GM12878 (cell line): ENCODE data around the gene ABT1. TPM values are rescaled to one million over a fixed set of nuclear protein-coding genes. Genes with fewer than 3 reads are reported as not detected.
A peak's percentile ranks its signal among the peaks of the same experiment; 100 is the strongest.

Experiments used
- ATAC-seq: fragments of 200-7000 bp; cut with Tn5 transposase; 3 replicates; pipeline ENCODE4 v1.9.1; 2020; ENCODE audit warnings: mild to moderate bottlenecking, moderate library complexity
- BruUV-seq: library from RNA; stranded (reverse); fragments of 400-500 nt; replicated peaks from 2 replicates; lab custom pipeline; 2021; lab: Mats Ljungman, UMichigan
- CTCF ChIA-PET: fragments of 300-600 bp; sonication (Branson Sonifier 250); formaldehyde crosslinking; extraction: SDS; loops from one replicate; lab custom pipeline; 2021; ENCODE audit warnings: inconsistent platforms; lab: Yijun Ruan, JAX
- POLR2A ChIA-PET: fragments of 350-600 bp; formaldehyde crosslinking; extraction: SDS; loops from one replicate; lab custom pipeline; 2021; ENCODE audit warnings: inconsistent platforms; lab: Charles Lee
- RAD21 ChIA-PET: fragments of 300-600 bp; sonication (Branson Sonifier 250); formaldehyde crosslinking; loops from one replicate; lab custom pipeline; 2023; ENCODE audit warnings: antibody characterized with exemption; ENCODE audit not compliant: unreplicated experiment; lab: Charles Lee
- SMC1A ChIA-PET: fragments of 300-600 bp; sonication (Branson Sonifier 250); formaldehyde crosslinking; loops from one replicate; lab custom pipeline; 2023; ENCODE audit not compliant: unreplicated experiment, uncharacterized antibody; lab: Charles Lee
- DNase-seq: peaks from one replicate; pipeline ENCODE4 v3.0.0-alpha.2; 2011; ENCODE audit warnings: low read depth, low spot score
- FAIRE-seq: peaks from 3 replicates; lab custom pipeline; 2011; peaks lifted over from hg19 to GRCh38; lab: Jason Lieb, UNC
- H2AFZ ChIP-seq: 2 replicates; pipeline ENCODE4 v1.6.0; 2011; ENCODE audit warnings: low read depth, low read length, control low read depth; ENCODE audit not compliant: control insufficient read depth
- H3K27ac ChIP-seq: 2 replicates; pipeline ENCODE4 v1.5.1; 2011; ENCODE audit warnings: control low read depth; ENCODE audit not compliant: control insufficient read depth, insufficient read depth
- H3K27me3 ChIP-seq, 2 experiments: replicated peaks in 1 of 2; 2 replicates each; pipeline versions ENCODE4 v1.6.0 to v1.6.1; 2011; ENCODE audit warnings: low read length in 1 of 2; ENCODE audit not compliant: control insufficient read depth in 2 of 2, insufficient read depth in 2 of 2
- H3K36me3 ChIP-seq, 2 experiments: 2 replicates each; pipeline ENCODE4 v1.5.1; 2011; ENCODE audit warnings: low read length in 1 of 2; ENCODE audit not compliant: control insufficient read depth in 2 of 2, insufficient read depth in 2 of 2
- H3K4me1 ChIP-seq: 2 replicates; pipeline ENCODE4 v1.6.1; 2011; ENCODE audit warnings: mild to moderate bottlenecking, low read length, moderate library complexity, mixed read lengths; ENCODE audit not compliant: control insufficient read depth, insufficient read depth
- H3K4me2 ChIP-seq: 2 replicates; pipeline ENCODE4 v1.6.0; 2011; ENCODE audit warnings: control low read depth; ENCODE audit not compliant: control insufficient read depth, insufficient read depth
- H3K4me3 ChIP-seq: fragments of 200-600 bp; sonication (generic); 2 replicates; pipeline ENCODE4 v1.5.1; 2016
- H3K79me2 ChIP-seq: 2 replicates; pipeline ENCODE4 v1.6.0; 2011; ENCODE audit warnings: low read length; ENCODE audit not compliant: control insufficient read depth, insufficient read depth
- H3K9ac ChIP-seq: 2 replicates; pipeline ENCODE4 v1.8.0; 2011; ENCODE audit warnings: low read length, control low read depth, mixed read lengths; ENCODE audit not compliant: control insufficient read depth, insufficient read depth
- H3K9me3 ChIP-seq: replicated peaks from 3 replicates; pipeline ENCODE4 v1.5.1; 2011; ENCODE audit warnings: mild to moderate bottlenecking, low read length; ENCODE audit not compliant: control insufficient read depth, insufficient read depth
- H4K20me1 ChIP-seq: 2 replicates; pipeline ENCODE4 v1.6.0; 2011; ENCODE audit not compliant: control insufficient read depth, insufficient read depth
- ATF7 ChIP-seq: fragments of 450-650 bp; IDR thresholded peaks from 2 replicates; pipeline ENCODE4 v1.6.1; 2016; ENCODE audit warnings: low read depth, mild to moderate bottlenecking
- DPF2 ChIP-seq: fragments of 450-650 bp; IDR thresholded peaks from 2 replicates; pipeline ENCODE4 v1.6.1; 2017; ENCODE audit warnings: mild to moderate bottlenecking
- HCFC1 ChIP-seq: fragments of 150-350 bp; IDR thresholded peaks from 2 replicates; pipeline ENCODE4 v1.6.1; 2014; ENCODE audit warnings: low read length
- NFXL1 ChIP-seq: fragments of 450-650 bp; IDR thresholded peaks from 2 replicates; pipeline ENCODE4 v1.6.1; 2017; ENCODE audit warnings: antibody characterized with exemption, mild to moderate bottlenecking, borderline replicate concordance
- PML ChIP-seq: IDR thresholded peaks from 2 replicates; pipeline ENCODE4 v1.6.1; 2012; ENCODE audit warnings: low read length, inconsistent platforms
- RUNX3 ChIP-seq: IDR thresholded peaks from 2 replicates; pipeline ENCODE4 v1.6.1; 2012; ENCODE audit warnings: low read length, inconsistent platforms
- SREBF1 ChIP-seq: IDR thresholded peaks from 2 replicates; pipeline ENCODE4 v1.6.1; 2012; ENCODE audit warnings: mild to moderate bottlenecking, low read length
- SREBF2 ChIP-seq: IDR thresholded peaks from 2 replicates; pipeline ENCODE4 v1.6.1; 2012; ENCODE audit warnings: mild to moderate bottlenecking, low read length
- STAT1 ChIP-seq: fragments of 450-650 bp; conservative IDR thresholded peaks from 2 replicates; pipeline ENCODE4 v1.6.1; 2014; ENCODE audit warnings: antibody characterized with exemption, mild to moderate bottlenecking
- TARDBP ChIP-seq: IDR thresholded peaks from 2 replicates; pipeline ENCODE4 v1.6.1; 2016; ENCODE audit warnings: borderline replicate concordance
- TCF12 ChIP-seq: IDR thresholded peaks from 2 replicates; pipeline ENCODE4 v1.6.1; 2011; ENCODE audit warnings: low read depth, mild to moderate bottlenecking, low read length
- YY1 ChIP-seq: IDR thresholded peaks from 2 replicates; pipeline ENCODE4 v1.6.1; 2011; ENCODE audit warnings: low read depth, mild to moderate bottlenecking, low read length
- ZNF24 ChIP-seq: fragments of 450-650 bp; IDR thresholded peaks from 2 replicates; pipeline ENCODE4 v1.6.1; 2017; ENCODE audit warnings: antibody characterized with exemption, mild to moderate bottlenecking
- ZSCAN29 ChIP-seq: fragments of 450-650 bp; IDR thresholded peaks from 2 replicates; pipeline ENCODE4 v1.6.1; 2017; ENCODE audit warnings: mild to moderate bottlenecking, moderate library complexity
- WGBS: methylation state at CpG from one replicate; pipeline ENCODE4 v1.1.6; 2016; ENCODE audit warnings: low lambda C conversion rate; ENCODE audit not compliant: insufficient replicate concordance, insufficient coverage; ENCODE audit errors: missing lambda C conversion rate; 5-methylcytosine and 5-hydroxymethylcytosine counted together
- in situ Hi-C: fragments of 300-500 bp; cut with MboI; formaldehyde crosslinking; loops from 9 replicates; pipeline ENCODE4 v1.14.3; 2018; ENCODE audit warnings: mixed read lengths
- intact Hi-C: fragments of 100-400 bp; cut with micrococcal nuclease; formaldehyde crosslinking; loops from one replicate; pipeline ENCODE4 v1.14.2; 2022; ENCODE audit not compliant: unreplicated experiment
- polyA plus RNA-seq, 11 experiments: library from polyadenylated mRNA; depleted of rRNA in 4 of 11; unstranded in 6 of 11; stranded (reverse) in 5 of 11; fragments of >200 nt; fragmentation: Nextera tagmentation in 4 of 11; fragmentation: Illumina TruSeq in 1 of 11; extraction: Ambion mirVana in 4 of 11; extraction: Trizol in 1 of 11; gene quantifications; 1 replicate in 1 of 11; 2 replicates in 10 of 11; pipeline versions ENCODE4 v1.2.1 to v1.2.3, GENCODE V29; 2011 to 2016; ENCODE audit warnings: inconsistent platforms in 2 of 11, missing spikeins in 2 of 11, low read depth in 1 of 11
- total RNA-seq, 4 experiments: library from RNA; depleted of rRNA in 3 of 4; stranded (reverse); fragments of >200 nt in 3 of 4; fragmentation: Illumina TruSeq in 1 of 4; extraction: Trizol in 1 of 4; gene quantifications; 2 replicates each; pipeline versions ENCODE4 v1.2.1 to v1.2.3, GENCODE V29; 2013 to 2021
- TF ChIP-seq, protein P1 (sequence below): IDR thresholded peaks from 2 replicates; pipeline ENCODE4 v1.6.1; 2012; ENCODE audit warnings: low read length, inconsistent platforms

The ABT1 gene
- total and polyA plus RNA-seq, 10 of the 15 experiments (the other 5 are each of a cell fraction or from before 2014, with no cell fraction given), result 8.4 to 43.5 (median 28.2) TPM

DNA sequence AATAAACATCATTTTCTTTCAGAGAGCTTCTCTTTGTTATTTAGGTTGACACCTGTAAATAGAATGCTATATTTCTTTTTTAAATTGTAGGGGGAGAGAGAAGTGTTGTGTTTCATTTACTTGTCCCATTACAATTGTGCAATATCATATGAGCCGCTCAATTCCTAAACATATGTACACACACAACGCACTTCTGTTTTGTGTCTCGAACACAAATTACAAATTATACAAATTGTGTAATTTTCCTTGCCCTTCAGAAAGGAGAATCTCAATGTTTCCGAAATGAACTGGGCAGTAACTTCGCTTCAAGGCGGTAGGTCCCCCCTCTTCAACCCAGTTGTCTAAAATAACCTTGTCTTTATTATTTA lies 2.6 kb upstream of the ABT1 start:
- TF ChIP-seq NFXL1 (no peak), HCFC1 (no peak), PML (no peak)
- POLR2A ChIA-PET, result interaction anchor here (1.1 to 2.5 kb wide), 3 partner anchors 15 to 25 kb away, joined by 3 to 8 read pairs (median 4); no protein-coding TSS in a partner anchor
- ATAC-seq (no peak), DNase-seq (no peak), FAIRE-seq (no peak)
- Histone ChIP-seq H2AFZ (no peak overlapping the region), H4K20me1 (no peaks in the 10 kb centered on the region), H3K9ac (no peak overlapping the region), H3K4me2 (no peak overlapping the region), H3K27ac (no peak overlapping the region), H3K79me2 (peaks cover 21% of the 10 kb centered on the region), H3K4me1 (peaks cover 13% of the 10 kb centered on the region), H3K36me3 (peaks cover 1 to 7% of the 10 kb centered on the region in 2 experiments; a peak in 1 of 4 replicates), H3K27me3 (no peaks in the 10 kb centered on the region), H3K9me3 (no peaks in the 10 kb centered on the region), H3K4me3 (no peak overlapping the region)
- CTCF ChIA-PET, result interaction anchor here (1.1 to 8.7 kb wide), 9 partner anchors 9 to 417 kb away, joined by 3 to 267 read pairs (median 8); no protein-coding TSS in a partner anchor
- RAD21 ChIA-PET, result interaction anchor here (1.4 to 3.4 kb wide), 4 partner anchors 19 to 253 kb away, joined by 3 to 64 read pairs (median 14); no protein-coding TSS in a partner anchor
- intact Hi-C loops (loop anchor here (2.0 to 10.0 kb wide), 3 partner anchors 57 to 419 kb away; no protein-coding TSS in a partner anchor), in situ Hi-C loops (no loop called here)
- BruUV-seq, result no TSS peak
- SMC1A ChIA-PET, result interaction anchor here (0.7 to 8.3 kb wide), 7 partner anchors 10 to 263 kb away, joined by 3 to 170 read pairs (median 10); no protein-coding TSS in a partner anchor
- 61% methylated on average over 6 of the region's 6 CpGs for WGBS

DNA sequence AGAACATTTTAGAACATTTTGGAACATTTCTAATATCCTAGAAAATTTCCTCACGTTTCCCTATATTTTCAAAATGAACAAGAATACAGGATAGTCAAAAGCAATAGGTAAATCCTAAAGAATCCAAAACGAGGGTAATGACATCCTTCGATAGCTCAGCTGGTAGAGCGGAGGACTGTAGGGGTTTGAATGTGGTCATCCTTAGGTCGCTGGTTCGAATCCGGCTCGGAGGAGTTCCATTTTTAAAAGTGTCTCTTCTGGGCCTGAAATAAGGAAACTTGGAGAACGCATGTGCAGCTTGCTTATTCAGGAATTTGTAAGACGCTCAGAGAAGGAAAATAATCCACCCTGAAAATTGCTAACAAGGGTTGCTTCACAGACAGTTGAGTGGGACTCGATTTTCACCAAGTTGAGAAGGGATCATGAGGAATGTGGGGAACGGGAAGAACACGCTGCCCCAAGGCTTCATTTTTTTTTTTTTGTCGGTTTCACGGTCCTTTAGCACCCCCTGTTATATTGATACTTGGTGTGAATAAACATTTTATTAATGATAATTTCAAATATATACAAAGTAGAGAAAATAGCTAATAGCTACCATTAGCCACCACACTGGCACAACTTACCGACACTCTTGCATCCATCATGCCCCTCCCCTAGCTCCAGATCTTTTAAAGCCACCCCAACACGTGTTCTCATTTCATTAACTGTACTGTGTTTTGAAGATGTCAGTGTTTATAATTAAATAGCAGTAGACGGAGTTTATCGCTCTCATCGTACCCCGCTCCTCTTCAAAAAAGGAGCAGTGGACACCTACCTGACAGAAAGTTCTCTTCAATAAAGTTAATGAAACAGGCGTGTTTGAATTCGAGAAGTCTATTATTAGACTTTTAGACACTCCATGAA lies 1.8 kb upstream of the ABT1 start:
- no TSS peak for BruUV-seq

More for the DNA sequence above, 1.8 kb upstream of the ABT1 start:
- Histone ChIP-seq H3K27ac (no peak overlapping the region), H3K36me3 (peaks cover 1 to 11% of the 10 kb centered on the region in 2 experiments; a peak in 1 of 4 replicates), H3K27me3 (no peaks in the 10 kb centered on the region), H3K4me1 (peaks cover 18% of the 10 kb centered on the region), H3K79me2 (peaks cover 21% of the 10 kb centered on the region), H3K4me2 (peak overlapping the region; percentile 95), H3K9me3 (no peaks in the 10 kb centered on the region), H3K4me3 (peak overlapping the region; percentile 93; the same call in 1 of the 2 replicates), H2AFZ (peak overlapping the region; percentile 90), H4K20me1 (no peaks in the 10 kb centered on the region), H3K9ac (peak overlapping the region; percentile 56; the same call in 1 of the 2 replicates)
- peak; percentile 5; the same call in 1 of the 3 replicates for ATAC-seq
- no peak for DNase-seq
- ChIA-PET SMC1A (interaction anchor here (0.6 to 8.3 kb wide), 20 partner anchors 8 to 527 kb away, joined by 3 to 170 read pairs (median 4); no protein-coding TSS in a partner anchor), POLR2A (interaction anchor here (0.6 to 1.7 kb wide), 13 partner anchors 18 to 1306 kb away, joined by 3 to 7 read pairs (median 3); no protein-coding TSS in a partner anchor), RAD21 (interaction anchor here (0.6 to 2.5 kb wide), 16 partner anchors 10 to 561 kb away, joined by 3 to 64 read pairs (median 3); no protein-coding TSS in a partner anchor), CTCF (interaction anchor here (0.6 to 8.7 kb wide), 37 partner anchors 10 to 882 kb away, joined by 3 to 267 read pairs (median 4); a partner anchor contains a TSS)
- 37% methylated on average over 23 of the region's 23 CpGs for WGBS
- in situ Hi-C loops (no loop called here), intact Hi-C loops (loop anchor here (1.0 to 10.0 kb wide), 4 partner anchors 23 to 420 kb away; no protein-coding TSS in a partner anchor)
- FAIRE-seq, result peak; percentile 56
- TF ChIP-seq YY1 (no peak), SREBF2 (peak; percentile 74; the same call in 1 of the 2 replicates), ATF7 (0 out of 2 replicates have a peak, but pooled peaks have one; percentile 10), RUNX3 (peak; percentile 41; the same call in 1 of the 2 replicates), DPF2 (no peak), ZNF24 (peak; percentile 93), SREBF1 (no peak), ZSCAN29 (0 out of 2 replicates have a peak, but pooled peaks have one; percentile 21), TCF12 (no peak), STAT1 (no peak), TARDBP (0 out of 2 replicates have a peak, but pooled peaks have one; percentile 37)
- TF ChIP-seq, protein P1, sequence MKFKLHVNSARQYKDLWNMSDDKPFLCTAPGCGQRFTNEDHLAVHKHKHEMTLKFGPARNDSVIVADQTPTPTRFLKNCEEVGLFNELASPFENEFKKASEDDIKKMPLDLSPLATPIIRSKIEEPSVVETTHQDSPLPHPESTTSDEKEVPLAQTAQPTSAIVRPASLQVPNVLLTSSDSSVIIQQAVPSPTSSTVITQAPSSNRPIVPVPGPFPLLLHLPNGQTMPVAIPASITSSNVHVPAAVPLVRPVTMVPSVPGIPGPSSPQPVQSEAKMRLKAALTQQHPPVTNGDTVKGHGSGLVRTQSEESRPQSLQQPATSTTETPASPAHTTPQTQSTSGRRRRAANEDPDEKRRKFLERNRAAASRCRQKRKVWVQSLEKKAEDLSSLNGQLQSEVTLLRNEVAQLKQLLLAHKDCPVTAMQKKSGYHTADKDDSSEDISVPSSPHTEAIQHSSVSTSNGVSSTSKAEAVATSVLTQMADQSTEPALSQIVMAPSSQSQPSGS, result no peak
